GM23338 (cell line): Measurements from ENCODE around the gene PARP3. TPM values are rescaled to one million over a fixed set of nuclear protein-coding genes. Genes with fewer than 3 reads are reported as not detected.

Source experiments
- ATAC-seq: fragments of 200-7000 bp; cut with Tn5 transposase; 3 replicates; pipeline ENCODE4 v1.9.1; 2020
- DNase-seq: peaks from one replicate; pipeline ENCODE4 v3.0.0-alpha.2; 2015; ENCODE audit warnings: low spot score
- H2AFZ ChIP-seq: fragments of 200-600 bp; sonication (generic); 2 replicates; pipeline ENCODE4 v1.8.0; 2016; ENCODE audit warnings: antibody characterized with exemption, mild to moderate bottlenecking, moderate library complexity
- H3F3A ChIP-seq: fragments of 200-600 bp; sonication (generic); replicated peaks from 2 replicates; pipeline ENCODE4 v1.8.0; 2017; ENCODE audit warnings: antibody characterized with exemption, mixed run types, low read depth
- H3K27ac ChIP-seq: fragments of 200-600 bp; sonication (generic); 2 replicates; pipeline ENCODE4 v1.6.1; 2016; ENCODE audit warnings: low read depth
- H3K27me3 ChIP-seq: fragments of 200-600 bp; sonication (generic); 2 replicates; pipeline ENCODE4 v1.8.0; 2016; ENCODE audit warnings: mild to moderate bottlenecking, mixed run types, moderate library complexity; ENCODE audit not compliant: insufficient read depth
- H3K36me3 ChIP-seq: fragments of 200-600 bp; sonication (generic); 2 replicates; pipeline ENCODE4 v1.8.0; 2016; ENCODE audit warnings: mild to moderate bottlenecking; ENCODE audit not compliant: insufficient read depth
- H3K4me1 ChIP-seq: fragments of 200-600 bp; sonication (generic); 2 replicates; pipeline ENCODE4 v1.8.0; 2016; ENCODE audit warnings: mild to moderate bottlenecking, moderate library complexity; ENCODE audit not compliant: insufficient read depth
- H3K4me2 ChIP-seq: fragments of 200-600 bp; sonication (generic); 2 replicates; pipeline ENCODE4 v1.7.1; 2017; ENCODE audit warnings: mixed run types
- H3K4me3 ChIP-seq: fragments of 200-600 bp; sonication (generic); 2 replicates; pipeline ENCODE4 v1.6.1; 2016; ENCODE audit warnings: mixed run types
- H3K79me2 ChIP-seq: fragments of 200-600 bp; sonication (generic); replicated peaks from 2 replicates; pipeline ENCODE4 v1.8.0; 2017; ENCODE audit warnings: mild to moderate bottlenecking; ENCODE audit not compliant: insufficient read depth
- H3K9me2 ChIP-seq: fragments of 200-600 bp; sonication (generic); 2 replicates; pipeline ENCODE4 v1.8.0; 2017; ENCODE audit not compliant: insufficient read depth
- H4K20me1 ChIP-seq: fragments of 200-600 bp; sonication (generic); replicated peaks from 2 replicates; pipeline ENCODE4 v1.8.0; 2017; ENCODE audit warnings: mild to moderate bottlenecking; ENCODE audit not compliant: insufficient read depth
- H3K27ac Mint-ChIP-seq: 2 replicates; pipeline ENCODE4 v1.8.0; 2020; ENCODE audit warnings: inconsistent platforms, mild to moderate bottlenecking, moderate library complexity, mixed read lengths
- H3K27me3 Mint-ChIP-seq: 3 replicates; pipeline ENCODE4 v1.8.0; 2022; ENCODE audit warnings: low read depth, mild to moderate bottlenecking, moderate library complexity, mixed read lengths, inconsistent platforms; ENCODE audit not compliant: insufficient read depth, poor library complexity
- H3K36me3 Mint-ChIP-seq: 3 replicates; pipeline ENCODE4 v1.8.0; 2021; ENCODE audit warnings: low read depth, mild to moderate bottlenecking, inconsistent platforms, moderate library complexity, mixed read lengths
- H3K4me1 Mint-ChIP-seq: 3 replicates; pipeline ENCODE4 v1.8.0; 2020; ENCODE audit warnings: mild to moderate bottlenecking, inconsistent platforms, mixed read lengths
- H3K4me3 Mint-ChIP-seq: 3 replicates; pipeline ENCODE4 v1.8.0; 2021; ENCODE audit warnings: moderate library complexity, mild to moderate bottlenecking, inconsistent platforms, mixed read lengths
- H3K9me3 Mint-ChIP-seq: 3 replicates; pipeline ENCODE4 v1.8.0; 2020; ENCODE audit warnings: moderate library complexity, mild to moderate bottlenecking, inconsistent platforms, mixed read lengths
- CREB1 ChIP-seq: fragments of 250-450 bp; sonication (Bioruptor Pico); IDR thresholded peaks from 2 replicates; pipeline ENCODE4 v1.5.0; 2020; ENCODE audit warnings: low read depth, mild to moderate bottlenecking, moderate library complexity
- EZH2phosphoT487 ChIP-seq: fragments of 200-600 bp; sonication (generic); IDR thresholded peaks from one replicate; pipeline ENCODE4 v1.8.1; 2018; ENCODE audit warnings: antibody characterized with exemption; ENCODE audit not compliant: unreplicated experiment
- JUNB ChIP-seq: IDR thresholded peaks from one replicate; pipeline ENCODE4 v1.6.1; 2016; ENCODE audit warnings: antibody characterized with exemption; ENCODE audit not compliant: unreplicated experiment
- ZNF114 ChIP-seq: fragments of 250-450 bp; sonication (Bioruptor Pico); IDR thresholded peaks from 2 replicates; pipeline ENCODE4 v1.5.0; 2020; ENCODE audit warnings: mild to moderate bottlenecking, moderate library complexity
- ZNF331 ChIP-seq: fragments of 250-450 bp; sonication (Bioruptor Pico); IDR thresholded peaks from 2 replicates; pipeline ENCODE4 v1.5.0; 2020; ENCODE audit warnings: low read depth, mild to moderate bottlenecking, moderate library complexity
- ZNF462 ChIP-seq: fragments of 250-450 bp; sonication (Bioruptor Pico); IDR thresholded peaks from 2 replicates; pipeline ENCODE4 v1.5.0; 2020; ENCODE audit warnings: mild to moderate bottlenecking, moderate library complexity
- polyA plus RNA-seq: library from polyadenylated mRNA; unstranded; fragments of >200 nt; fragmentation: Nextera tagmentation; extraction: Ambion mirVana; gene quantifications from 2 replicates; pipeline ENCODE4 v1.2.1, GENCODE V29; 2016
- total RNA-seq: library from RNA; depleted of rRNA; stranded (reverse); fragments of >200 nt; shearing (Covaris generic); gene quantifications from 2 replicates; pipeline ENCODE4 v1.2.3, GENCODE V29; 2014
- TF ChIP-seq, protein P1 (sequence below): IDR thresholded peaks from one replicate; pipeline ENCODE4 v1.6.1; 2018; ENCODE audit warnings: antibody characterized with exemption; ENCODE audit not compliant: unreplicated experiment
- TF ChIP-seq, protein P2 (sequence below), 2 experiments: fragments of 200-600 bp in 1 of 2; sonication (generic) in 1 of 2; conservative IDR thresholded peaks; 2 replicates each; pipeline versions ENCODE4 v1.5.1 to v1.6.1; 2016 to 2017; ENCODE audit warnings: antibody characterized with exemption in 2 of 2, low read depth in 2 of 2, mild to moderate bottlenecking in 2 of 2, moderate library complexity in 1 of 2

PARP3 gene
- total and polyA plus RNA-seq, 2 experiments from 2014 or later: 0.76 to 1.1 TPM

- no peak for DNase-seq
- no peak overlapping the region for H3K27ac Mint-ChIP-seq
- no peaks in the 10 kb centered on the region for H3K4me1 Mint-ChIP-seq
Observed at GRCh38 chr3:51908026-51908425, 34.1 kb upstream of the PARP3 start.

More at GRCh38 chr3:51908026-51908425, 34.1 kb upstream of the PARP3 start:
- Mint-ChIP-seq H3K27me3 (peaks cover 13% of the 10 kb centered on the region), H3K36me3 (peaks cover 14% of the 10 kb centered on the region; the same call in 2 of the 3 replicates), H3K9me3 (peaks cover 51% of the 10 kb centered on the region), H3K4me3 (no peak overlapping the region)
- no peaks in the 10 kb centered on the region for H3K79me2 ChIP-seq
- no peaks in the 10 kb centered on the region for H4K20me1 ChIP-seq
- no peak overlapping the region for H3K4me2 ChIP-seq
- no peaks in the 10 kb centered on the region for H3K4me1 ChIP-seq
- H3K27ac ChIP-seq: no peak overlapping the region
- H3K4me3 ChIP-seq: no peak overlapping the region
- ATAC-seq: no peak
- H3K36me3 ChIP-seq: no peaks in the 10 kb centered on the region; the same call in 1 of the 2 replicates
- H3K27me3 ChIP-seq: no peaks in the 10 kb centered on the region
- TF ChIP-seq ZNF114 (CRISPR knock-in tag) (no peak), ZNF331 (CRISPR knock-in tag) (no peak), ZNF462 (CRISPR knock-in tag) (no peak), EZH2phosphoT487 (no peak), CREB1 (no peak), JUNB (no peak)
- TF ChIP-seq, protein P1, sequence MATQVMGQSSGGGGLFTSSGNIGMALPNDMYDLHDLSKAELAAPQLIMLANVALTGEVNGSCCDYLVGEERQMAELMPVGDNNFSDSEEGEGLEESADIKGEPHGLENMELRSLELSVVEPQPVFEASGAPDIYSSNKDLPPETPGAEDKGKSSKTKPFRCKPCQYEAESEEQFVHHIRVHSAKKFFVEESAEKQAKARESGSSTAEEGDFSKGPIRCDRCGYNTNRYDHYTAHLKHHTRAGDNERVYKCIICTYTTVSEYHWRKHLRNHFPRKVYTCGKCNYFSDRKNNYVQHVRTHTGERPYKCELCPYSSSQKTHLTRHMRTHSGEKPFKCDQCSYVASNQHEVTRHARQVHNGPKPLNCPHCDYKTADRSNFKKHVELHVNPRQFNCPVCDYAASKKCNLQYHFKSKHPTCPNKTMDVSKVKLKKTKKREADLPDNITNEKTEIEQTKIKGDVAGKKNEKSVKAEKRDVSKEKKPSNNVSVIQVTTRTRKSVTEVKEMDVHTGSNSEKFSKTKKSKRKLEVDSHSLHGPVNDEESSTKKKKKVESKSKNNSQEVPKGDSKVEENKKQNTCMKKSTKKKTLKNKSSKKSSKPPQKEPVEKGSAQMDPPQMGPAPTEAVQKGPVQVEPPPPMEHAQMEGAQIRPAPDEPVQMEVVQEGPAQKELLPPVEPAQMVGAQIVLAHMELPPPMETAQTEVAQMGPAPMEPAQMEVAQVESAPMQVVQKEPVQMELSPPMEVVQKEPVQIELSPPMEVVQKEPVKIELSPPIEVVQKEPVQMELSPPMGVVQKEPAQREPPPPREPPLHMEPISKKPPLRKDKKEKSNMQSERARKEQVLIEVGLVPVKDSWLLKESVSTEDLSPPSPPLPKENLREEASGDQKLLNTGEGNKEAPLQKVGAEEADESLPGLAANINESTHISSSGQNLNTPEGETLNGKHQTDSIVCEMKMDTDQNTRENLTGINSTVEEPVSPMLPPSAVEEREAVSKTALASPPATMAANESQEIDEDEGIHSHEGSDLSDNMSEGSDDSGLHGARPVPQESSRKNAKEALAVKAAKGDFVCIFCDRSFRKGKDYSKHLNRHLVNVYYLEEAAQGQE: no peak
- TF ChIP-seq, protein P2, sequence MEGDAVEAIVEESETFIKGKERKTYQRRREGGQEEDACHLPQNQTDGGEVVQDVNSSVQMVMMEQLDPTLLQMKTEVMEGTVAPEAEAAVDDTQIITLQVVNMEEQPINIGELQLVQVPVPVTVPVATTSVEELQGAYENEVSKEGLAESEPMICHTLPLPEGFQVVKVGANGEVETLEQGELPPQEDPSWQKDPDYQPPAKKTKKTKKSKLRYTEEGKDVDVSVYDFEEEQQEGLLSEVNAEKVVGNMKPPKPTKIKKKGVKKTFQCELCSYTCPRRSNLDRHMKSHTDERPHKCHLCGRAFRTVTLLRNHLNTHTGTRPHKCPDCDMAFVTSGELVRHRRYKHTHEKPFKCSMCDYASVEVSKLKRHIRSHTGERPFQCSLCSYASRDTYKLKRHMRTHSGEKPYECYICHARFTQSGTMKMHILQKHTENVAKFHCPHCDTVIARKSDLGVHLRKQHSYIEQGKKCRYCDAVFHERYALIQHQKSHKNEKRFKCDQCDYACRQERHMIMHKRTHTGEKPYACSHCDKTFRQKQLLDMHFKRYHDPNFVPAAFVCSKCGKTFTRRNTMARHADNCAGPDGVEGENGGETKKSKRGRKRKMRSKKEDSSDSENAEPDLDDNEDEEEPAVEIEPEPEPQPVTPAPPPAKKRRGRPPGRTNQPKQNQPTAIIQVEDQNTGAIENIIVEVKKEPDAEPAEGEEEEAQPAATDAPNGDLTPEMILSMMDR (conservative IDR thresholded peaks at IDR 0.05; ENCODE audit: low read depth in 2 of 2): no peak
- H2AFZ ChIP-seq: no peak overlapping the region
- H3K9me2 ChIP-seq: no peaks in the 10 kb centered on the region; the same call in 1 of the 2 replicates
- no peaks in the 10 kb centered on the region for H3F3A ChIP-seq
